ENCODE measurements around the gene C20orf144.
"Not testable (repeated sequence)": the region's sequence is repeated elsewhere in the genome, so short reads cannot be mapped to it uniquely, and the experiment has no call there.

Gene C20orf144

GRCh38 chr20:33662172-33662571, at the start of gene C20orf144:
C20orf144 (plus strand) TSS chr20:33662327; CDS start chr20:33662346, 19 bp downstream.
- DNase-seq (ENCODE audit: low read depth), result no peak

- no peak for DNase-seq (ENCODE audit: low read depth)
Observed at GRCh38 chr20:33621717-33622400, 40.3 kb upstream of the C20orf144 start.

GRCh38 chr20:33622705-33623365, 39.3 kb upstream of the C20orf144 start:
- DNase-seq (ENCODE audit: low read depth), result no peak

- DNase-seq (ENCODE audit: low read depth), result no peak
Observed at GRCh38 chr20:33624399-33624798, 37.7 kb upstream of the C20orf144 start.

- no peak for DNase-seq (ENCODE audit: low read depth)
Observed at GRCh38 chr20:33626190-33626589, 35.9 kb upstream of the C20orf144 start.

- DNase-seq (ENCODE audit: low read depth), result no peak
Observed at GRCh38 chr20:33627577-33628216, 34.4 kb upstream of the C20orf144 start.

GRCh38 chr20:33629533-33629932, 32.6 kb upstream of the C20orf144 start:
- no peak for DNase-seq (ENCODE audit: low read depth)

- no peak for DNase-seq (ENCODE audit: low read depth)
Observed at GRCh38 chr20:33629979-33630378, 32.1 kb upstream of the C20orf144 start.

GRCh38 chr20:33630507-33630906, 31.6 kb upstream of the C20orf144 start:
- DNase-seq (ENCODE audit: low read depth), result no peak

GRCh38 chr20:33631910-33632309, 30.2 kb upstream of the C20orf144 start:
- DNase-seq (ENCODE audit: low read depth), result not testable (repeated sequence)

- no peak for DNase-seq (ENCODE audit: low read depth)
Observed at GRCh38 chr20:33635341-33635740, 26.8 kb upstream of the C20orf144 start.

GRCh38 chr20:33636776-33637175, 25.4 kb upstream of the C20orf144 start:
- no peak for DNase-seq (ENCODE audit: low read depth)

- no peak for DNase-seq (ENCODE audit: low read depth)
Observed at GRCh38 chr20:33640287-33640686, 21.8 kb upstream of the C20orf144 start.

- no peak for DNase-seq (ENCODE audit: low read depth)
Observed at GRCh38 chr20:33644313-33645071, 17.6 kb upstream of the C20orf144 start.

GRCh38 chr20:33645072-33645358, 17.1 kb upstream of the C20orf144 start:
- DNase-seq (ENCODE audit: low read depth), result no peak

- DNase-seq (ENCODE audit: low read depth), result no peak
Observed at GRCh38 chr20:33645396-33645795, 16.7 kb upstream of the C20orf144 start.

GRCh38 chr20:33646191-33646590, 15.9 kb upstream of the C20orf144 start:
- no peak for DNase-seq (ENCODE audit: low read depth)

- not testable (repeated sequence) for DNase-seq (ENCODE audit: low read depth)
Observed at GRCh38 chr20:33646959-33647602, 15.0 kb upstream of the C20orf144 start.

GRCh38 chr20:33647603-33648395, 14.3 kb upstream of the C20orf144 start:
- no peak for DNase-seq (ENCODE audit: low read depth)

GRCh38 chr20:33648396-33649004, 13.6 kb upstream of the C20orf144 start:
- DNase-seq (ENCODE audit: low read depth), result no peak

- DNase-seq (ENCODE audit: low read depth), result no peak
Observed at GRCh38 chr20:33649201-33649681, 12.9 kb upstream of the C20orf144 start.
